ENCODE measurements around the gene CRADD.

The CRADD gene

GRCh38 chr12:93888964-93889363 lies 211.8 kb downstream of the CRADD start:
- Histone ChIP-seq H3K36me3 (ENCODE audit: control insufficient read depth, insufficient read depth, low read length) (no peaks in the 10 kb centered on the region), H3K27ac (ENCODE audit: low read depth, low read length, severe bottlenecking) (no peak overlapping the region), H3K4me1 (ENCODE audit: control insufficient read depth, insufficient read depth, low read length, poor library complexity, severe bottlenecking) (peaks cover 13% of the 10 kb centered on the region), H3K9me3 (ENCODE audit: control insufficient read depth, low read length) (no peaks in the 10 kb centered on the region), H3K4me3 (ENCODE audit: extremely low read depth, insufficient read depth, low read length, poor library complexity, severe bottlenecking) (no peak overlapping the region)
- WGBS, 2 experiments (ENCODE audit: insufficient coverage in 2 of 2) = 87 to 93% methylated on average over 2 to 3 of the region's 3 CpGs

GRCh38 chr12:93889516-93890212 lies 212.5 kb downstream of the CRADD start:
- 96 to 98% methylated on average over 4 to 7 of the region's 9 CpGs for WGBS, 2 experiments (ENCODE audit: insufficient coverage in 2 of 2)
- H3K36me3 ChIP-seq (ENCODE audit: control insufficient read depth, insufficient read depth, low read length) = no peaks in the 10 kb centered on the region
- H3K27ac ChIP-seq (ENCODE audit: low read depth, low read length, severe bottlenecking) = no peak overlapping the region

DNA sequence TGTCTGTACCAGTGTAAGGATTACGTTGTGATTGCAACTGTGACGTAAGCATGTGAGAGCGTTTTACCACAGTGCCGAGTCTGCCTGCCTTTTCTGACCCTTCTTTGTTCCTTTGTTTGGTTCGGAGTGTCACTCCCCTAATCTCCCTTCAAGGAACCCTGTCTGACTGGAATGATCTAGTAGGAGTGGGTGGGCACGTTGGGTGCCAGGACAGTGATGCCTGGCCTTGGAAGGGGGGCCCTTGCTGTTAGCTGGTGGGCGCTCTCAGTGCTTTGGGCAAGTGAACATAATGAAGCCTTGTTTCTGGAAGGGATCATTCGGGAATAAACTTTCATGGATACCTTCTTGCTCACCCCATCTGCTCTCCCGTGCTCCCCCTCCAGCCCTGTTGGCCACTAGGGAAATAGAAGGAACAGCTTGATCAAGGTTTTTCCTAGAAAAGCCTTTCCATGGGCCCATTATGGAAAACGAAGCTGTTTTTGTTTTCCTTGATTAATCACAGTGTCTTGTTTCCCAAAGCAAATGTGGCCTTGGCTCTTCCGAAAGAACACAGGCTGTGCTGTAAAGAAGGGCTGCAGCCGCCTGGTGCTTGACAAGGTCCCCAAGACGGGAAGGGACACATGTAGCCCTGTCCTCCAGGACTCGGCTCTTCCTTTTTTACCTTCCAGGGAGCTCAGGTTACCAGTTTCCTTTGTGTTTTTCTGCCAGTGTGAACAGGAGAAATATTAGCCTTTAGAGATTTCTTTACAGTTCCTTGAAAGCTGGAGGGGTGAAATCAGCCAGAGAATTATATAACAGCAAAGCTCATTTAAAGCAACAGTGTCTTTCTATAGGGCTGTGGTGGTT lies 215.5 kb downstream of the CRADD start:
- peak overlapping the region; percentile 6 for H3K27ac ChIP-seq (ENCODE audit: low read depth, low read length, severe bottlenecking)

More at GRCh38 chr12:93889516-93890212, 212.5 kb downstream of the CRADD start:
- H3K4me3 ChIP-seq (ENCODE audit: extremely low read depth, insufficient read depth, low read length, poor library complexity, severe bottlenecking) = no peak overlapping the region
- H3K4me1 ChIP-seq (ENCODE audit: control insufficient read depth, insufficient read depth, low read length, poor library complexity, severe bottlenecking) = peaks cover 13% of the 10 kb centered on the region
- no peaks in the 10 kb centered on the region for H3K9me3 ChIP-seq (ENCODE audit: control insufficient read depth, low read length)

GRCh38 chr12:93894391-93895088 lies 217.4 kb downstream of the CRADD start:
- H3K9me3 ChIP-seq (ENCODE audit: control insufficient read depth, low read length) = peaks cover 3% of the 10 kb centered on the region
- H3K4me3 ChIP-seq (ENCODE audit: extremely low read depth, insufficient read depth, low read length, poor library complexity, severe bottlenecking) = no peak overlapping the region
- H3K36me3 ChIP-seq (ENCODE audit: control insufficient read depth, insufficient read depth, low read length) = no peaks in the 10 kb centered on the region
- H3K27ac ChIP-seq (ENCODE audit: low read depth, low read length, severe bottlenecking) = no peak overlapping the region
- 94 to 96% methylated on average over 17 of the region's 17 CpGs for WGBS, 2 experiments (ENCODE audit: insufficient coverage in 2 of 2)
- peaks cover 6% of the 10 kb centered on the region for H3K4me1 ChIP-seq (ENCODE audit: control insufficient read depth, insufficient read depth, low read length, poor library complexity, severe bottlenecking)

More for the DNA sequence above, 215.5 kb downstream of the CRADD start:
- Histone ChIP-seq H3K4me3 (ENCODE audit: extremely low read depth, insufficient read depth, low read length, poor library complexity, severe bottlenecking) (no peak overlapping the region), H3K36me3 (ENCODE audit: control insufficient read depth, insufficient read depth, low read length) (no peaks in the 10 kb centered on the region), H3K4me1 (ENCODE audit: control insufficient read depth, insufficient read depth, low read length, poor library complexity, severe bottlenecking) (peaks cover 6% of the 10 kb centered on the region), H3K9me3 (ENCODE audit: control insufficient read depth, low read length) (no peaks in the 10 kb centered on the region)
- WGBS, 2 experiments (ENCODE audit: insufficient coverage in 2 of 2) = 70 to 81% methylated on average over 9 to 11 of the region's 14 CpGs

DNA sequence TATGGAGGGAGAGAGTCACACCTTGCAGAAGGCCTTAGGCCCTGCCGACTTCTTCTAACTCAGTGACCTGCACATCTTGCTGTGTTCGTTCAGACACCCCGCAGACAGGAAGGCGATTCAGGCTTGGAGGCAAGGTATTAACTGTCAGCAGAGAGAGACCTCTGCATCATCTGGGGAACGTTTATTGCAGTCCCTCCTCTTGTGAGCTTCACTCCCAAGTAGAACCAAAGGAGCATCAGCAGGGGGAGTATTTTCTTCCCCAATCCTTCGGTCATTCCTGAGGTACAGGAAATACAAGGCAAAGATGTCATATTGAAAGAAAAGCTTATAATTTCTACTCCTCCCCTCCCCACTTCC lies 217.9 kb downstream of the CRADD start:
- peaks cover 6% of the 10 kb centered on the region for H3K4me1 ChIP-seq (ENCODE audit: control insufficient read depth, insufficient read depth, low read length, poor library complexity, severe bottlenecking)
- no peak overlapping the region for H3K4me3 ChIP-seq (ENCODE audit: extremely low read depth, insufficient read depth, low read length, poor library complexity, severe bottlenecking)
- H3K36me3 ChIP-seq (ENCODE audit: control insufficient read depth, insufficient read depth, low read length) = no peaks in the 10 kb centered on the region
- H3K27ac ChIP-seq (ENCODE audit: low read depth, low read length, severe bottlenecking) = no peak overlapping the region
- 81% methylated on average over 5 of the region's 6 CpGs for WGBS, 2 experiments (ENCODE audit: insufficient coverage in 2 of 2)
- peaks cover 3% of the 10 kb centered on the region for H3K9me3 ChIP-seq (ENCODE audit: control insufficient read depth, low read length)

GRCh38 chr12:93896427-93896826 lies 219.3 kb downstream of the CRADD start:
- Histone ChIP-seq H3K4me3 (ENCODE audit: extremely low read depth, insufficient read depth, low read length, poor library complexity, severe bottlenecking) (no peak overlapping the region), H3K36me3 (ENCODE audit: control insufficient read depth, insufficient read depth, low read length) (no peaks in the 10 kb centered on the region), H3K9me3 (ENCODE audit: control insufficient read depth, low read length) (peaks cover 3% of the 10 kb centered on the region), H3K4me1 (ENCODE audit: control insufficient read depth, insufficient read depth, low read length, poor library complexity, severe bottlenecking) (peaks cover 6% of the 10 kb centered on the region), H3K27ac (ENCODE audit: low read depth, low read length, severe bottlenecking) (no peak overlapping the region)
- 95% methylated on average over 1 of the region's 1 CpG for WGBS, 2 experiments (ENCODE audit: insufficient coverage in 2 of 2)

- 83 to 86% methylated on average over 3 to 4 of the region's 6 CpGs for WGBS, 2 experiments (ENCODE audit: insufficient coverage in 2 of 2)
- Histone ChIP-seq H3K4me3 (ENCODE audit: extremely low read depth, insufficient read depth, low read length, poor library complexity, severe bottlenecking) (no peak overlapping the region), H3K27ac (ENCODE audit: low read depth, low read length, severe bottlenecking) (no peak overlapping the region), H3K9me3 (ENCODE audit: control insufficient read depth, low read length) (peaks cover 3% of the 10 kb centered on the region), H3K36me3 (ENCODE audit: control insufficient read depth, insufficient read depth, low read length) (no peaks in the 10 kb centered on the region), H3K4me1 (ENCODE audit: control insufficient read depth, insufficient read depth, low read length, poor library complexity, severe bottlenecking) (peaks cover 6% of the 10 kb centered on the region)
These were observed 219.8 kb downstream of the CRADD start for GRCh38 chr12:93896952-93897351.

GRCh38 chr12:93901739-93902138 lies 224.6 kb downstream of the CRADD start:
- Histone ChIP-seq H3K36me3 (ENCODE audit: control insufficient read depth, insufficient read depth, low read length) (no peaks in the 10 kb centered on the region), H3K9me3 (ENCODE audit: control insufficient read depth, low read length) (peaks cover 3% of the 10 kb centered on the region), H3K4me1 (ENCODE audit: control insufficient read depth, insufficient read depth, low read length, poor library complexity, severe bottlenecking) (no peaks in the 10 kb centered on the region), H3K27ac (ENCODE audit: low read depth, low read length, severe bottlenecking) (no peak overlapping the region), H3K4me3 (ENCODE audit: extremely low read depth, insufficient read depth, low read length, poor library complexity, severe bottlenecking) (no peak overlapping the region)
- 60 to 92% methylated on average over 2 of the region's 3 CpGs for WGBS, 2 experiments (ENCODE audit: insufficient coverage in 2 of 2)

GRCh38 chr12:93902192-93902591 lies 225.0 kb downstream of the CRADD start:
- Histone ChIP-seq H3K9me3 (ENCODE audit: control insufficient read depth, low read length) (peaks cover 3% of the 10 kb centered on the region), H3K4me1 (ENCODE audit: control insufficient read depth, insufficient read depth, low read length, poor library complexity, severe bottlenecking) (no peaks in the 10 kb centered on the region), H3K4me3 (ENCODE audit: extremely low read depth, insufficient read depth, low read length, poor library complexity, severe bottlenecking) (no peak overlapping the region), H3K27ac (ENCODE audit: low read depth, low read length, severe bottlenecking) (no peak overlapping the region), H3K36me3 (ENCODE audit: control insufficient read depth, insufficient read depth, low read length) (no peaks in the 10 kb centered on the region)
- 84 to 100% methylated on average over 4 of the region's 4 CpGs for WGBS, 2 experiments (ENCODE audit: insufficient coverage in 2 of 2)

- H3K36me3 ChIP-seq (ENCODE audit: control insufficient read depth, insufficient read depth, low read length) = no peaks in the 10 kb centered on the region
- peaks cover under 1% of the 10 kb centered on the region for H3K9me3 ChIP-seq (ENCODE audit: control insufficient read depth, low read length)
- H3K4me3 ChIP-seq (ENCODE audit: extremely low read depth, insufficient read depth, low read length, poor library complexity, severe bottlenecking) = no peak overlapping the region
- WGBS, 2 experiments (ENCODE audit: insufficient coverage in 2 of 2) = 94% methylated on average over 3 of the region's 5 CpGs; no CpG with 5 or more reads in 1 of the 2 experiments
- H3K4me1 ChIP-seq (ENCODE audit: control insufficient read depth, insufficient read depth, low read length, poor library complexity, severe bottlenecking) = no peaks in the 10 kb centered on the region
- no peak overlapping the region for H3K27ac ChIP-seq (ENCODE audit: low read depth, low read length, severe bottlenecking)
These were observed 225.8 kb downstream of the CRADD start for GRCh38 chr12:93902736-93903562.

Measured in mesodermal cell (in vitro differentiated cells).